Measurements from ENCODE around the gene RNF114.

DNA sequence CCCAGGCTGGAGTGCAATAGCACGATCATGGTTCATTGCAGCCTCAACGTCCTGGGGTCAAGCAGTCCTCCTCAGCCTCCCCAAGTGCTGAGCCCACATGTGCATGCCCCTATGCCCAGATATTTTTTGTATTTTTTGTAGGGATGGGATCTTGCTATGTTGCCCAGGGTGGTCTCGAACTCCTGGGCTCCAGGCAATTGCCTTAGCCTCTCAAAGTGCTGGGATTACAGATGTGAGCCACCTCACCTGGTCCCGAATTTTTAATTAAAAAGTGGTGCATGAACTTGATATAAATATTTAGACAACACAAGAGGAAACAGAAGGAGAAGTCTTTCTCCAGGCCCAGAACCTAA is 7.1 kb upstream of the RNF114 start:
- TF ChIP-seq, protein P1, sequence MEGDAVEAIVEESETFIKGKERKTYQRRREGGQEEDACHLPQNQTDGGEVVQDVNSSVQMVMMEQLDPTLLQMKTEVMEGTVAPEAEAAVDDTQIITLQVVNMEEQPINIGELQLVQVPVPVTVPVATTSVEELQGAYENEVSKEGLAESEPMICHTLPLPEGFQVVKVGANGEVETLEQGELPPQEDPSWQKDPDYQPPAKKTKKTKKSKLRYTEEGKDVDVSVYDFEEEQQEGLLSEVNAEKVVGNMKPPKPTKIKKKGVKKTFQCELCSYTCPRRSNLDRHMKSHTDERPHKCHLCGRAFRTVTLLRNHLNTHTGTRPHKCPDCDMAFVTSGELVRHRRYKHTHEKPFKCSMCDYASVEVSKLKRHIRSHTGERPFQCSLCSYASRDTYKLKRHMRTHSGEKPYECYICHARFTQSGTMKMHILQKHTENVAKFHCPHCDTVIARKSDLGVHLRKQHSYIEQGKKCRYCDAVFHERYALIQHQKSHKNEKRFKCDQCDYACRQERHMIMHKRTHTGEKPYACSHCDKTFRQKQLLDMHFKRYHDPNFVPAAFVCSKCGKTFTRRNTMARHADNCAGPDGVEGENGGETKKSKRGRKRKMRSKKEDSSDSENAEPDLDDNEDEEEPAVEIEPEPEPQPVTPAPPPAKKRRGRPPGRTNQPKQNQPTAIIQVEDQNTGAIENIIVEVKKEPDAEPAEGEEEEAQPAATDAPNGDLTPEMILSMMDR (conservative IDR thresholded peaks at IDR 0.05 in 1 of 2, IDR thresholded peaks at IDR 0.05 in 1 of 2; ENCODE audit: extremely low read depth in 1 of 2, insufficient read depth in 1 of 2, low read depth in 1 of 2, low read length in 2 of 2): no peak
- TF ChIP-seq EZH2 (IDR thresholded peaks at IDR 0.05; ENCODE audit: borderline replicate concordance, low read length): no peak

Data from mammary epithelial cell (primary cell).